ENCODE results near the gene RIPK1.
"Not testable (repeated sequence)": the region's sequence is repeated elsewhere in the genome, so short reads cannot be mapped to it uniquely, and the experiment has no call there.

RIPK1 gene

DNA sequence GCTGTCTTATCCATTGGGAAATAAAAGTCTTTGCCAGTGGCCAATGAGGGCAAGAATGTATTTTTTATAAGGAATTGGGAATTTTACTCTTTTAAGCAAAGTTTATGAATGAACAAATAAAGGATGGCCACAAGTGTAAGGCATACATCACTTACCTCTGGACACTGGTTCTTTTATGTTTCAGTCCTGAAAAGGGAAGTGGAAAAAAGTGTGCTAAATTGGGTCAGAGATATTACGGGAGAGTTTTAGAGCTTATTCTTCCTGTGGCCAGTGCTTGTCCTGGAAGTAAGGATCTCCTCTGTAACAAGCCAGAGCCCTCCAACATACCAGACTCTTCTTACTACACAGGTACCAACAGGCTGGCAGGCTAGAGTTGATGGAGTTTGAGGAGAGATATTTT lies 22.5 kb upstream of the RIPK1 start:
- DNase-seq (ENCODE audit: low read depth in 2 of 2): no peak

DNA sequence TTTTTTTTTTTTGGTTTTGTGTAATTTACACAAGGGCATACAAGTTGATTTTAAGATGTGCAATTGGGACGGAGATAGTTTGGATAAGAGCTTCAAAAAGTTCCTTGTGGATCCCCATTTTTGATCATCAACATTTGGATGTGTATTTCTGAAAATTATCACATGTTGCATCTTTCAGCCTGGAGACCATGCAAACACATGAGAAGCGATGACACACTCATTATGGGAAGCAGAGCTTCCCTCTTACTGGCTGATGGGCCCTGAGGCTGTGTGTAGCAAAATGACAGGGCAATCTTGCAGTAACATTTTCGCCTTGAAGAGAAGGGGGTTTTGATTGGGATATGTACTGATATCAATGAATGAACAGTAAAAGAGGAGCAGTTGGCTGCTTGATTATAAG lies 22.0 kb upstream of the RIPK1 start:
- DNase-seq (ENCODE audit: low read depth in 2 of 2): no peak

DNA sequence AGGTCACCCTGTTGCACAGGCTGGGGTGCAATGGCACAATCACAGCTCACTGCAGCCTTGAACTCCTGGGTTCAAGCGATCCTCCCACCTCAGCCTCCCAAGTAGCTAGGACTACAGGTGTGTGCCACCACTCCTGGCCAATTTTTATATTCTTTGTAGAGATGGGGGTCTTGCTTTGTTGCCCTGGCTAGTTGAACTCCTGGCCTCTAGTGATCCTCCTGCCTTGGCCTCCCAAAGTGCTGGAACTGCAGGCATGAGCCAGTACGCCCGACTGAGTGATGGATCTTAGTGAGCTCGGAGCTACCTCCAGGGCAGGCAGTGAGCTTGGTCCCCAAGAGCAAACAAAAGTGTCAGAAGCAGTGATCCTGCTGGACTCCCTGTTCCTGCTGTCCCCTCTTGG lies 20.3 kb upstream of the RIPK1 start:
- DNase-seq (ENCODE audit: low read depth in 2 of 2): not testable (repeated sequence)

DNA sequence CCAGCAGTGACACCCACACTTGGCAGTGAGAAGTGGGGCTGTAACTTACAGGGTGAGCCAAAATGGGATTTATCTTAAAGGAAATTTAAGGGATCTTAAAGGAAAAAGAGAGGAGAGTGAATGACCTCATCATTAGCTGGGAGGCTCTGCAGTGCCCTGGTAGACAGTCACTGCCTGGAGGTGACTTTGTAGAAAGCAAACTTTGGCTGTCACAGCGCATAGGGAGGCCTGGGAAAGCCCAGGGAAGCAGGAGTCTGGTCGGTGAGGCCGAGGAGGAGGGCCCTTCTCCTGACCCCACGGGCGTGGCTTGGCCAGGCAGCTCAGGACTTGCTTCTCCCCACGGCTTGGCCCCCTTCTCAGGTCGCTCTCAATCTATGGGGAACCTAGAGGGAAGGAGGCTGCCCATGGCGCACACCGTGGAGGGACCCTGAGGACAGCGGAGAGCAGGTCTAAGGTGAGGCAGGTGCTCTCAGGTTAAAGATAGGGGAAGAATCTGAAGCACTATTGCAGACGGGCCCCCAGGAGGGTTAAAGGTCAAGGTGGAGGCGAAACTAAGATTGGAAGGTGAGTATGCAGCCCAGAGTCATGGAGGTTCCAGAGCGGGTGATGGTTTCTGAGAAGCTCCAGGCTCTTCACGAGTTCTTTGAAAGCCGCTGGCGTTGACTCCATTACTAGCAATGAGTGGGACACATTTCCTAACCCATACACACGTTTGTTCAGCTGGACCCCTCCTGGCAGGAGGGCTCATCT lies 15.6 kb upstream of the RIPK1 start:
- DNase-seq (ENCODE audit: low read depth in 2 of 2): no peak

DNA sequence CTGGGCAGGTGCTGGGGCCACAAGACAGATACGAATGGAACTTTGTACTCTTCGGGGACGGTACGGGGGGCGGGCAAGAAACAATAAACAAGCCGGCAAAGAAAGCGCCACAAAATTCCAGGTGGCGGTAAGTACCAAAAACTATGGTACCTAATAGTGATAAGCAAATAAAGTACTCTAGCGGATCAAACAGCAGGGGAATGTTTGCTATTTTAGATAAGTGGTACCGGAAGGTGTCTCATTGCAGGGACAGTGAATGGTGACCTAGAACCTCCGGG lies 15.1 kb upstream of the RIPK1 start:
- DNase-seq (ENCODE audit: low read depth in 2 of 2): no peak

DNA sequence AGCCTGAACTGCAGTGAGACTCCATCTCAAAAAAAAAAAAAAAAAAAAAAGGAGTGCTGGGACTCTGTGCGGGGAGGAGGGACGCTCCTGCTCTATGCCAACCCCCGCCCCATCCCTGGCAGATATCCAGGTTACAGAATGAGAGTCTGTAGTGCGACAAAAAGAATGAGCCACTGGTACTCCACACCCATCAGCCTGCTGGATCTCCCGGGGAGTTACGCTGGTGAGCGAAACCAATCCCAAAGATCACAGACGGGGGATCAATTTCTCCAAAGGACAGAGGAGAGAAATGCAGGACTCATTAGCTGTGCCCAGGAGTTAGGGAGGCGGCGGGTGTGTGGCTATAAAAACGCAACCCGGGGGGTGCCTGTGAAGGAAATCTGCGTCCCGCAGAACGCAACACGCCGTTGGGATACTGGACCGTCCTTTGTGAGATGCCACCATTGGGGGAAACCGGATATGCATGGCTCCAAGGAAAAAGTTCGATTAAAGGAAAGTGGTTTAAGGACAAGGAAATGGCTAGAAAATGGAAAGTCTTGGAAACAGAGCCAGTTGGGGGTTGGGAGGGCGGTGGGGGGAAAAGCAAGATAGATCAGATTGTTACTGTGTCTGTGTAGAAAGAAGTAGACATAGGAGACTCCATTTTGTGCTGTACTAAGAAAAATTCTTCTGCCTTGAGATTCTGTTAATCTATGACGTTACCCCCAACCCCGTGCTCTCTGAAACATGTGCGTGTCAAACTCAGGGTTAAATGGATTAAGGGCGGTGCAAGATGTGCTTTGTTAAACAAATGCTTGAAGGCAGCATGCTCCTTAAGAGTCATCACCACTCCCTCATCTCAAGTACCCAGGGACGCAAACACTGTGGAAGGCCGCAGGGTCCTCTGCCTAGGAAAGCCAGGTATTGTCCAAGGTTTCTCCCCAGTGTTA lies 13.8 kb upstream of the RIPK1 start:
- DNase-seq (ENCODE audit: low read depth in 2 of 2): not testable (repeated sequence)

DNA sequence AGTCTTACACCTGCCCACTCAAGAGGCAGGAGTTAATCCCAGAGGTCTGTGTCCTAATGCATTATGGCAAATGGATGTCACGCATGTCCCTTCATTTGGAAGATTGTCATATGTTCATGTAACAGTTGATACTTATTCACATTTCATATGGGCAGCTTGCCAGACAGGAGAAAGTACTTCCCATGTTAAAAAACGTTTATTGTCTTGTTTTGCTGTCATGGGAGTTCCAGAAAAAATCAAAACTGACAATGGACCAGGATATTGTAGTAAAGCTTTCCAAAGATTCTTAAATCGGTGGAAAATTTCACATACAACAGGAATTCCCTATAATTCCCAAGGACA lies 13.2 kb upstream of the RIPK1 start:
- not testable (repeated sequence) for DNase-seq (ENCODE audit: low read depth in 2 of 2)

DNA sequence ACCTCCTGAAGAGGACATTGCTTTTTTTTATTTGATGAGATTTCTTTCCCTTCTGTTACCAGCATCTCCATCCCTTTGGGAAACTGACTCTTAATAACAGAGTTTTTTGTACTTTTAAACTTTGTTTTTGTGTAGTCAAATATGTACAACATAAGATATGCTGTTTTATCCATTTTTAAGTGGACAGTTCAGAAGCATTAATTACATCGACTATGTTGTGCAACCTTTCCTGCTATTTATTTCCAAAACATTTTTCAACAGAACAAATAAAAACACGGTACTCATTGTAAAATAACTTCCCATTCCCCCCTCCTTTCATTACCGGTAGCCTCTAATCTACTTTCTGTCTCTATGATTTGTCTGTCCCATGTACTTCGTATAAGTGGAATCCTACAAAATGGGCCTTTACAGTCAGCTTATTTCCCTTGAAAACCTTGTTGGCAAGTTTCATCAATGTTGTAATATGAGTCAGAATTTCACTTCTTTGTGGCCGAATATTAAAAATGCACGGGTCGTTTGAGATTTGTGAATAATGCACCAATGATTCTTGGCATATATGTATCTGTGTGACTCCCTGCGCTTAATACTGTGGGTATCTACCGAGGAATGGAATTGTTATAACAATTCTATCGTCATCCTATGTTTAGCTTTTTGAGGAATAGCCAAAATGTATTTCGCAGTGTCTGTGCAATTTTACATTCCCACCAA lies 11.1 kb upstream of the RIPK1 start:
- no peak for DNase-seq (ENCODE audit: low read depth in 2 of 2)

DNA sequence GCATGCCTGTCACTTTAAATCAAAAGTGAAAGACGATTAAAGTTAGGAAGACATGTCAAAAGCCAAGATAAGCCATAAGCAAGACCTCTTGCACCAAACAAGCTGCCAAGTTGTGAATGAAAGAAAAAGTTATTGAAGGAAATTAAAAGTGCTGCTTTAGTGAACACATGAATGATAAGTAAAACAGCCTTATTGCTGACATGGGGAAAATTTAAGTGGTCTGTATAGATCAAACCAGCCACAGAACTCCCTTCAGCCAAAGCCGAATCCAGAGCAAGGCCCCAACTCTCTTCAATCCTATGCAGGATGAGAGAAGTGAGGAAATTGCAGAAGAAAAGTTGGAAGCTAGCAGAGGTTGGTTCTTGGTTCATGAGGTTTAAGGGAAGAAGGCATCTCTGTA lies 9.3 kb upstream of the RIPK1 start:
- no peak for DNase-seq (ENCODE audit: low read depth in 2 of 2)

DNA sequence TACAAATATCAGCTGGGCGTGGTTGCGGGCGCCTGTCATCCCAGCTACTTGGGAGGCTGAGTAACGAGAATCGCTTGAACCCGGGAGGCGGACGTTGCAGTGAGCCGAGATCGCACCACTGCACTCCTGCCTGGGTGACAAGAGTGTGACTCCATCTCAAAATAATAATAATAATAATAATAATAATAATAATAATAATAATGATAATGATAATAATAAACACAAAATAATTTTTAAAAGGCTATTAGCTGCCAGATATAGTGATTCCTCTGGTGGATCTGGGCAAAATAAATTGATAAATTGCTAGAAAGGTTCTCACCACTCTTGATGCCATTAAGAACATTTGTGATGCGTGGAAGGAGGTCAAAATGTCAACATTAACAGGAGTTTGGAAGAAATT lies 8.2 kb upstream of the RIPK1 start:
- DNase-seq (ENCODE audit: low read depth in 2 of 2): not testable (repeated sequence)

DNA sequence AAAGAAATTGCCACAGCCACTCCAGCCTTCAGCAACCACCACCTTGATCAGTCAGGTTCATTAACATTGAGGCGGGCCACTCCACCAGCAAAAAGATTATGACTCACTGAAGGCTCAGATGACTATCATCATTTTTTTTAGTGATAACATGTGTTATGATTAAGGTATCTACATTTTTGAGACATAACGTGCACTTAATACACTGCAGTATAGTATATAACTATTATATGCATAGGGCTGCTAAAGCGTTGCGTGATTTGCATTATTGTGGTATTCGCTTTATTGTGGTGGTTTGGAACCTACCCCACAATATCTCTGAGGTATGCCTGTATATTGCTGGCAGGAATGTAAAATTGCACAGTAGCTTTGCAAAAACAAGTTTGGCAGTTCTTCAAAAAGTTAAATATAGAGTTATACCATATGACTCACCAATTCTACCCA lies 6.8 kb upstream of the RIPK1 start:
- no peak for DNase-seq (ENCODE audit: low read depth in 2 of 2)

DNA sequence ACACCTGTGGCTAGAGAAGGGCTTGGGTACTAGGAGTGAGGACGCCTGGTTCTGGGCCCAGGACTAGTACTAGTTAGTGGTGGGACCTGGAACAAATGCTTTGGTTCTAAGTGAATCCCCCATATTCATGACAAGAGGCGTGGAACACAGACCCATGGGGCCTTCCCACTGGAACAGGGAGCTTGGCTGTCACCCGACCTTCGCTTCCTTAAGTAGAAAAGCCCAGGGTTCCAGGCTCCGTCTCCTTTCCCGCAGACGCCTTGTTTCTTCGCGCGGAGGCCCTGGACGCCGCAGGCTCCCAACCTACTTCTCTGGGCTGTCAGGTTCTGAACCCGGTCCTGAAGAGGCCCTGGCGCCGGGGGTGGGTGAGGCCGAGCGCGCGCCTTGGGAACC lies 5.0 kb upstream of the RIPK1 start:
- not testable (repeated sequence) for DNase-seq (ENCODE audit: low read depth in 2 of 2)

DNA sequence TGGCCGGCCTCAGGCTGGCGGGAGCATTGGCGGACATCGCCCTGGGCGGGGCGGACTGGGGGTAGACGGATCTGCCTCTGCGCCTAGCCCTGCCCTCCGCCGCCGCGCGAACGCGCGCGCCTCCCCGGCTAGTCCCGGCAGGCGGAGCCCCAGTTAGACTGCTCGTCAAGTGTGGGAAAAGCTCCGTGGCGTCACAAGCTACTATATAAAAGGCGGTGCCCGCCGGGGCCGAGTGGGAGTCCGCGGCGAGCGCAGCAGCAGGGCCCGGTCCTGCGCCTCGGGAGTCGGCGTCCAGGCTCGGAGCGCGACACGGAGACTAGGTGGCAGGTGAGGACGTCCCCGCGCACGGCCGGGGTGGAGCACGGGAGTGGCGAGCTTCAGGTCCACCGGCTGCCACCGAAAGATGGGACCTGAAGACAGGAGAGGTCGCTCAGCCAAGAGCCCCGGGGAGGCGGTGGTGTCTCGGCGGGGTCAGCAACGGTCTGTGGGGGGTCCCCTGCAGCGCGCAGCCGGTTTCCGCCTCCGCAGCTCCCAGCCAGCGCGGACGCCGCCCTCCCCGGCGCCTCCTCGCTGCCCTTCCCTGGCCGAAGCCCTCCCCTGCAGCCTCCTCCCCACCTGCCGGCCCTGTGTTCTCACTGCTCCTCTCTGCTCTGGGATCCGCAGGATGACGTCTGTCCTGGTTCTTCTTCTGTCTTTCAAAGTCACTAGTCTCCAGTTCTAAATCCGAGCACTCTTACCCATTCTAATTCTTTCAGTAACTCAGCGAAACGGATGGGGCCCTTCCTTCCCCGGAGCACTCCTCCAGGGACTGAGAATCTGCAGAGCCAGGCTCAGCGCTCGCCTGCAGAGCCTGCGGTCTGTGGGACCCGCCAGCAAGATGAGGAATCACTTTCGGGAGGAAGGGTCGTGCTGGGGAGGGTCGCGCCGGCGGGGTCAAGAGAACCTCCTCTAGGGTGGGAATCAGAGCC lies 4.3 kb upstream of the RIPK1 start:
- DNase-seq (ENCODE audit: low read depth in 2 of 2): peak; percentile 79 to 86

DNA sequence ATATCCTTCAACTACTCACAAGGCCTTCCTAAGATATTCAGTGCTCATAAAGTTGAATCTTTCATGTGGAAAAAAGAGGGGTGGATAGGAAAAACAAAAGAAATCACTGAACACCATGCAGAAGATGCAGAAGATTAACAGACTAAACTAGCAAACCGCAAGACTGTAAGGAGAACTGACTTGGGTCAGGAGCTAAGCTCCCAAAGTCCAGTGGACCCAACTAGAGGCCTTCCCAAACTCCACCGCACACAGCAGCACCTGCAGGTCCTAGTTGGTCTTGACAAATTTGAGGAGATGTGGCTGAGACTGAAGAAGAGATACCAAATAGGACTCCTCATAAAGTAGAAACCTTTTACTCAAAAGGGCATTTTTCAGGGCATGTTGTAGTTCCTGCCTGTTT lies 3.3 kb downstream of the RIPK1 start:
- no peak for DNase-seq (ENCODE audit: low read depth in 2 of 2)

DNA sequence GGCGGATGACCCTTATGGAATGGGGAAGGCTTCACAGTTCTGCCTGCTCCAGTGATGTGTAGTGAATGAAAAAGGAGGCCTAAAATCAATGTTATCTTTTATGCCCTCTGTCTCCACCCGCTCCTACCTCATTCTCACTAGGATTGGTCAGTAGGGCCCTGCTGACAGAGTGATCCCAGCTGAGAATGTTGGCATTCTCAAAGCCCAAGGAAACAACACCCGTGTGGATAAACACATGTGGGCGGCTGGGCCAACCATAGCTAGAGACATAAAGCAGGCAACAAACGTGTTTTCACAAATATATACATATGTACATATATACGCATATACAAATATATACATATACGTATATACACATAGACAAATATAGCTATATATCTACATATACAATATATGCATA lies 4.5 kb downstream of the RIPK1 start:
- DNase-seq (ENCODE audit: low read depth in 2 of 2): no peak

DNA sequence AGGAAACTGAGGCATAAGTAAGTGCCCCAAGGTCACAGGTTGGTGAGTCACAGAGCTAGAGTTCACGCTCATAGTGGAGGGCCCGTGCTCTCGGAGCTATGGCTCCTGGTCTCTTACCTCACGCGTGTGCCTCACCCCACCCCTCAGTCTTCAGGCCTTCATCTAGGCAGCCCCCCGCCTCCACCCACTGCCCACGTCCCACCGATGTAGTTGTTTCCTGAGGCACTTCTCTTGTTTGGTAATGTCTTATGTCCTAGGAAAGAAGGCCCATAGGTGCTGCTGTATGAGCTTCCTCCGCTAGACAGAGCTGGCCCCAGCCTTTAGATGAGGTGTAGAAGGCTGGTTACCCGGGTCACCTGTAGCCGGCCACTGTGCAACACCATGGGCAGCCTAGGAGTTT lies 5.1 kb downstream of the RIPK1 start:
- no peak for DNase-seq (ENCODE audit: low read depth in 2 of 2)

DNA sequence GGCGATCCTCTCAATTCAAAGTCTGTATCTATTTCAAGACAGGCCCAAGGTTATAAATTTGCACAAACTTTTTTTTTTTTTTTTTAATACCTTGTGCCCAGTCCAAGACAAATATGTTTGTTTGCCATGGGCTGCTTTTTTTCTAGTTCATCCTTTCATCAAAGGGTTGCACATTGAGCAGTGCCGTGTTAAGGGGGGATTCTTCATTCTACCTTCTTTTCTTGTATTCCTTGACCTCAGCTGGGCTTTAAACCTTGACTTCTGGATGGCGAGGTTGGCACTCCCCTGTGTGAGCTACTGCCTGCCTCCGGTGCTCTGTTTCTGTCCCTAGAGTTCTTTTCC lies 7.4 kb downstream of the RIPK1 start:
- no peak for DNase-seq (ENCODE audit: low read depth in 2 of 2)

DNA sequence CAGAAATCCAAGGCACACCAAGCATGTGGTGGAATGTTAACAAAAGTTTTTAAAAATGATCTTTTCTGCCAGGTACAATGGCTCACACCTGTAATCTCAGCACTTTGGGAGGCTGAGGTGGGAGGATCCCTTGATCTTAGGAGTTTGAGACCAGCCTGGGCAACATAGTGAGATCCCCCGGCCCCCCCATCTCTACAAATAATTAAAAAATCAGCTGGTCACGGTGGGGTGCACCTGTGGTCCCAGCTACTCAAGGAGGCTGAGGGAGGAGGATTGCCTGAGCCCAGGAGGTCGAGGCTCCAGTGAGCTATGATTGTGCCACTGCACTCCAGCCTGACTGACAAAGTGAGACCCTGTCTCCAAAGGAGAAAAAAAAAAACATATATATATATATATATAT lies 8.0 kb downstream of the RIPK1 start:
- no peak for DNase-seq (ENCODE audit: low read depth in 2 of 2)

DNA sequence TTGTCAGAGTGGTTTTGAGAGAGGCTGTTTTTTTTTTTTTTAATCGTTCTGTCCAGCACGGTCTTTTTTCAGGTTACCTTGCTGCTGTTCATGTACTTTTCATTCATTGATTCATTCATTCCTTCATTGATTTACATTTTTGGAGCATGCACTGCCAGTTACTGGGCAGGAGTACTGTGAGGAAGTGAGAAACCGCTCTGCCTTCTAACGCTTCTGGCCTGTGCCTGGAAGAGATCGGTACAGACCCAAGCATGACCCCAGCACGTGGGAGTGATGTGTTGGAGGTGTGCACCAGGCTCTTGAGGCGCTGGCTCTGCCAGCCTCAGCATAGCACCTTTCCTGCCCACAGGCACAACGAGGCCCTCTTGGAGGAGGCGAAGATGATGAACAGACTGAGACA lies 9.1 kb downstream of the RIPK1 start:
- DNase-seq (ENCODE audit: low read depth in 2 of 2): no peak

DNA sequence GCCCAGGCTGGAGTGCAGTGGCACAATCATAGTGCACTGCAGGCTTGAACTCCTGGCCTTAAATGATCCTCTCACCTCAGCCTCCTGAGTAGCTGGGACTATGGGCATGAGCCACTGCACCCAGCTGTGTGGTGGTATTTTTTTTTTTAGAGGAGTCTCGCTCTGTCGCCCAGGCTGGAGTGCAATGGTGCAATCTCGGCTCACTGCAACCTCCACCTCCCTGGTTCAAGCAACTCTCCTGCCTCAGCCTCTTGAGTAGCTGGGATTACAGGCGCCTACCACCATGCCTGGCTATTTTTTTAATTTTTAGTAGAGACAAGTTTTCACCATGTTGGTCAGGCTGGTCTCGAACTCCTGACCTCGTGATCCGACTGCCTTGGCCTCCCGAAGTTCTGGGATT lies 10.7 kb downstream of the RIPK1 start:
- not testable (repeated sequence) for DNase-seq (ENCODE audit: low read depth in 2 of 2)

DNA sequence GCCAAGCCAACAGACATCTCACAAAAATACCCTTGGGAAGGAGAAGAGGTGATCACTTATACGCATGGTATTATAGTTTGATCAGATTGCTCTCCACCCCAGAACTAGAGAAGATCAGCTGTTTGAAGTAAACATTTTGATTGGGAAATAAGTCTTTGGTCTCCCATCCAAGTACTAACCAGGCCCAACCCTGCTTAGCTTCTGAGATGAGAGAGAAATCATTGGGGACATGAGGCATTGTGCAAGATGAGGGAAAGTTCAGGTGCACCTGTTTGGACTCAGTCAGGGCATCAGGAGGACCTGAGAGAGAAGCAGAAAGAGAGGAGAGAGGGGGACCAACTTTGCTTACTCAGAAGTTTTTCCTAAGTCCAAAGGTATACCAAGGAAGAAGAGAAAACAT lies 11.4 kb downstream of the RIPK1 start:
- DNase-seq (ENCODE audit: low read depth in 2 of 2): no peak

DNA sequence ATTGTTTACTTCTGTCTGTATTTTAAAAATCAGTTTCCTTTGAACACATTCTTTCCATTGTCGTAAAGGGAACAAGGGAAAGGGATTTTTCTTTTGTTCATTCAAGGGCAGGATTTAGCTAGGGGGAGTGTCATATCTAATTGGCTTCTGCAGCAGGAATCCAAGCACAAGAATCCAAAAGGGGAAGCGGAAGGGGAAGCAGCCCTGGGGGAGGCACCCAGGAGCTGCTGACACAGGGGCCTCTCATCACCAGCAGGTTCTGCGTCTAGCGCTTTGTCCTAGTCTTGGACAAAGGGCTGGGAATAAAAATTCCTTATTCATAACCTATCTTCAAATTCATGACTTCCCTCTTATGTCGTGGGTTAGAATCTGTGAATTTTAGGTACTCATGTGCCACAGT lies 13.7 kb downstream of the RIPK1 start:
- no peak for DNase-seq (ENCODE audit: low read depth in 2 of 2)

All from activated CD8-positive, alpha-beta memory T cell treated with anti-CD3 and anti-CD28 coated beads for 4 hours (primary cell).